Cardiac fibroblast (primary cell): ENCODE measurements around the gene GRIA4.

Experiments used
- DNase-seq, 2 donors: peaks; one replicate each; pipeline versions ENCODE4 v3.0.0 to v3.0.0-alpha.2; 2010; ENCODE audit warnings: low read depth in 2 of 2
- H3K4me3 ChIP-seq, 2 donors: replicated peaks in 1 of 2; 1 replicate in 1 of 2; 2 replicates in 1 of 2; pipeline ENCODE4 v1.5.1; 2011; ENCODE audit warnings: low read depth in 2 of 2, low read length in 2 of 2, mild to moderate bottlenecking in 2 of 2, moderate library complexity in 1 of 2
- TF ChIP-seq, protein P1 (sequence below): IDR thresholded peaks from one replicate; pipeline ENCODE4 v1.5.1; 2011; ENCODE audit warnings: low read depth, mild to moderate bottlenecking, low read length, inconsistent platforms

The GRIA4 gene

DNA sequence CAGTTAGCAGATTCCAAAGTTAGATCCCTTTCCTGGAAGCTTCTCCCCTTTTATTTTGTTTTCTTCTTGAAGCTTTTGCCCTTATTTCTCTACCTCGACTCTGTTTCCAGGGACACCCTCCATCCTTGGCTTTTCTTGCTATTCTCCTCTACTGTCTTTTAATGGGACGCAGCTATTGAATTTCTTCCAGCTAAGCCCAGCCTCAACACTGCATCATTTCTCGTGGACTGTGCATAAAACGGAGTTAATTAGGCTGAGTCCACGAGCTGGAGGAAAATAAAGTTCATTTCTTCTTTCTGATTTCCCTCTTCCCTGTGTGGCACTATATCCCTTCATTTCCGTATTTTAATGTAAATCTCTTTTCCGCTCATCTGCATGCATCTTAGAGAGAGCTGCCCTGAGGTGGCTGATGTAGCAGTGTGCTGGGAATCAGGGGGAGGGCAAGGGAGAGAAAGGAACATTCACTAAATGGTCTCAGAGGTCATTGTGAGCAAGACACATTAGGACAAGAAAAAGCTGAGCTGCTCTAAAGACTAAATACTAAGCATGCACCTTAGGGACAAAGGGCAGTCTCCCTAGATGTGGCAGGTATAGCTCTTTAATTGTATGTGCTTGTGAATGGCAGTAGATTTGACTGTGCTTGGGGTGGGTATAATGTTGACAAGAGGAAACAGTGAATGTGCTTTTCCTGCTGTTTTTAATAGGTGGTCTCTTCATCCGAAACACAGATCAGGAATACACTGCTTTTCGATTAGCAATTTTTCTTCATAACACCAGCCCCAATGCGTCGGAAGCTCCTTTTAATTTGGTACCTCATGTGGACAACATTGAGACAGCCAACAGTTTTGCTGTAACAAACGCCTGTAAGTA, 1.9 kb downstream of the GRIA4 start:
- TF ChIP-seq, protein P1, sequence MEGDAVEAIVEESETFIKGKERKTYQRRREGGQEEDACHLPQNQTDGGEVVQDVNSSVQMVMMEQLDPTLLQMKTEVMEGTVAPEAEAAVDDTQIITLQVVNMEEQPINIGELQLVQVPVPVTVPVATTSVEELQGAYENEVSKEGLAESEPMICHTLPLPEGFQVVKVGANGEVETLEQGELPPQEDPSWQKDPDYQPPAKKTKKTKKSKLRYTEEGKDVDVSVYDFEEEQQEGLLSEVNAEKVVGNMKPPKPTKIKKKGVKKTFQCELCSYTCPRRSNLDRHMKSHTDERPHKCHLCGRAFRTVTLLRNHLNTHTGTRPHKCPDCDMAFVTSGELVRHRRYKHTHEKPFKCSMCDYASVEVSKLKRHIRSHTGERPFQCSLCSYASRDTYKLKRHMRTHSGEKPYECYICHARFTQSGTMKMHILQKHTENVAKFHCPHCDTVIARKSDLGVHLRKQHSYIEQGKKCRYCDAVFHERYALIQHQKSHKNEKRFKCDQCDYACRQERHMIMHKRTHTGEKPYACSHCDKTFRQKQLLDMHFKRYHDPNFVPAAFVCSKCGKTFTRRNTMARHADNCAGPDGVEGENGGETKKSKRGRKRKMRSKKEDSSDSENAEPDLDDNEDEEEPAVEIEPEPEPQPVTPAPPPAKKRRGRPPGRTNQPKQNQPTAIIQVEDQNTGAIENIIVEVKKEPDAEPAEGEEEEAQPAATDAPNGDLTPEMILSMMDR = no peak
- H3K4me3 ChIP-seq = no peak overlapping the region
- no peak for DNase-seq

DNA sequence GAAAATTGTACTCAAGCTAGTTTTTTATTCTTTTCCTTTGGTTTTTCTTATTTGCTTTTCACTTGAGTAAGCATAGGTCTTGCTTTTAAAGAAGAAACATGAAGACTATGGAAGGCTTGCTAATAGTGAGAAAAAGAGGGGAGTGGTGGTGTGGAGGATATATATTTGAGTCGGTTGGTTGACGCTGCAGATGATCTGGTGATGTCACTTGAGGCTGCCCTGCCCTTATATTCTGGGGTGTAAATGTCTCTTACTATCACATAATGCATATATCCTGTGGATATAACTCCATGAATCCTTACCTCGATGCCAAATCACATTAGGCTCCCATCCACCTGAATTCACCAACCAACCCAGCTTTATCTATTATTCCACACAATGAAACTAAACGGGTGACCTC, 2.9 kb downstream of the GRIA4 start:
- no peak overlapping the region for H3K4me3 ChIP-seq
- TF ChIP-seq, protein P1 = no peak
- no peak for DNase-seq

DNA sequence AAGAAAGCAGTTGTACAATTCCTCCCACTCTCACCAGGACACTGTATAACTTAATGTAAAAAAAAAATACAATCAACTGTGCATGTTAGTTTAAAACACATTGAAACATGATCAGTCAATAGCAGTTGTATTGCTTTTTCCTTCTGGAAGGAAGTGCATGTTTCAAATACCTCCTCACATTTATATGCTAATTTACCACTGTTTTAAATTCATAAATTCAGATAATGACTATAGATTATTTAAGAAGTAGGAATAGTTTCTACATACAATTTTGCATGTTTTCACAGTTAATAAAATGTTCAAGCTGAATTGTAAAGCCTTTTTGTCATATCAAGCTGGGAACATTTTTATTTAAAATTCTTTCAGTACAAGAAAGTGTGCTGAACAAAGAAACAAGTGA, 3.3 kb downstream of the GRIA4 start:
- no peak for DNase-seq
- TF ChIP-seq, protein P1 = no peak
- no peak overlapping the region for H3K4me3 ChIP-seq

DNA sequence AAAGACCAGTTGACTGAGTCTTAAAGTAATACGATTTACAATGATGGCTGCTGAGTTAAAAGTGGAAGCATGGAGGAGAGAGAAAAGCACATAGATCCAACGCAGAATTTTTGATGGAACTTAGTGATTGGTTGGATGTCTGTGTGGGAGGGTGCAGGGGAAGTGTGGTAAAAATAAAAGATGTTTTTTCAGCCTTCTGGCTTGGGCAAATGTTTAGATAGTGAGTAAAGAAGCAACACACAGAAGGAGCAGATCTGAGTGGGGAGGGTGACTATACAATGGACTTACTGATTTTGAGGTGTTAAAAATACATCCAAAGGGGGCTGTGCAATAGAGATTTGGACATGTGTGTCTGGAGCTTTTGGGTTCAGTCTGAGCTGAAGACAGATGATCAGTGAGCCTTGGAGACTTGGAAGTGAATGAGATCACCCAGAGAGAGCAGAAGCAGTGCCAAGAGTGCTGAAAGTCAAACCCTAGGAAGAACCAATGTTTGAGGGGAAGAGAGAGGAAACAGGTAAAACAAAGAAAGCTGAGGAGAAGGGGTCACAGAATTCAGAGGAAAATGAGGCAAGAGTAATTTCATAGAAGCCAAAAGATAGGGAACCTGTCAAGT, 8.6 kb downstream of the GRIA4 start:
- TF ChIP-seq, protein P1 = no peak
- no peak overlapping the region for H3K4me3 ChIP-seq
- DNase-seq = no peak

DNA sequence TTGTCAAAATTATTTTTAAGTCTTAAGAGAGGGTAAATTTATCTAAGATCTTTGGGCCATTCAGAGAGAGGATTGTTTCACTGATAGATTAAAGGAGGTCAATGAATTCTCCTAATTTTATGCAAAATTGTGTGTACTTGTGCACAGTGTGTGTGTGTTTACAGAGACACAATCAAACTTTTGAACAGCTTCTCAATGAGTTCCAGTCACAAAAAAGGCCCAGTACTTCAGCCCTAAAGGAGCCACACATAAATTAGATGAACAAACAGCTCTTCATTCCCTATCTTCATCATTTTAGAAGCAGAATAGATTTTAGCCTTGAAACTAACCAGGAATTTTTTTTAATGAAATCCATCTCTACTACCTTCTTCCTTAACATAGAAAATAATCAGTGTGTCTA, 9.7 kb downstream of the GRIA4 start:
- no peak overlapping the region for H3K4me3 ChIP-seq
- DNase-seq = no peak
- TF ChIP-seq, protein P1 = no peak

DNA sequence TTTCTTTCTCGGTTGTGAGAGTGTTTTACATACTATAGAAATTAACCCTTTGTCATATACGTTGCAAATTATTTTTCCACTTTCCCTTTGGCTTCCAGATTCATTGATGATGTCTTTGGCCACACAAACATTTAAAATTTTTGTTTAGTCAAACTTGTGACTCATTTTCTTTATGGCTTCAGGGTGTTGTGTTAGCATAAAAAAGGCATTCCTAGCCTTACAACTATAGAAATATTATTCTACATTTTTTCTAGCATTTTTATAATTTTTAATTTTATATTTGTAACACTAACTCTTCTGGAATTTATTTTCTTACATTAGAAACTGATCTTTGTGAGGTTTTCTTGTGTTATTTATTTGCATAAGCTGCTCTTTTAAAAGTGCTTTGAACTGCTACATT, 12.1 kb downstream of the GRIA4 start:
- TF ChIP-seq, protein P1 = no peak
- DNase-seq = no peak

More for the DNA sequence above, 12.1 kb downstream of the GRIA4 start:
- no peak overlapping the region for H3K4me3 ChIP-seq
